ENCODE data around the gene TIGD3. TPM values are rescaled to one million over a fixed set of nuclear protein-coding genes. Genes with fewer than 3 reads are reported as not detected.
A peak's percentile ranks its signal among the peaks of the same experiment; 100 is the strongest.

TIGD3 gene
- total RNA-seq, 1 experiment from 2014 or later = 1.3 TPM

DNA sequence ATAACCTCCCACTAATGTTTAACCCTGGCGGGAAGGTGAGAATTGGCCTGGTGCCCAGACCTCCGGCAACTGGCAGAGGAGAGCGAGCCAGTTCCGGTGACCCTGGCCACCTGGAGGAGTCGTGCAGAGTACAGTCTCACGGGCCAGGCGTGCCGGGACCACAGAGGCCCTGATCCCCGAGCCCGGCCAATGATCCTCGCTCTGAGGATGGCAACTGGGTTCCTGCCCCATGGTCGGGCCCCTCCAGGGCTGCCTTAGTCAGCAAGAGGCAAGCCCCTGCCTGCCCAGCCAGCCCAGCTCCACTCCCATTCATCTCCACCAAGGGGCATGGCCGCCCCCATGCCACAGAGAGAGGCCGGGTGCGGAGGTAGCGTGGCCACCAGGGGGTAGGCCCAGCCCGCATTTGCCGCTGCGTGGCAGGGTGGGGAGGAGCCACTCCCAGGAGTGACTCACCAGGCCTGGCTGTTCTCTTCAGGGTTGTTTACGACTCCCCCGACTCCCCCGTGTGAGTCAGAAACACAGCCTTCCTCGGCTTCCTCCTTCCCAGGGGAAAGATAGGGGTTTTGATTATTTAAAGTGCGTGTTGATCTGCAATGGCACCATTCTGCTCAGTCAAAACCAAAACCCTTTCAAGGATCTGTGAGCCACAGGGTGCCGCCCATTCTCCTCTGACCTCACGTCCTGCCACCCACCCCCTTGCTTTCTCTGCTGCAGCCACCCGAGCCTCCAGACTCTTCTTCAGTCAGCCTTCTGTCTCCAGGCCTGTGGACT lies 27.7 kb downstream of the TIGD3 start, which contains the start of gene SLC25A45:
TSS of gene SLC25A45 (minus strand) at position 614 of the 771 bp plus-strand sequence. CDS start 695 bp downstream, outside the sequence.
- CTCF ChIA-PET = interaction anchor here (0.6 to 0.8 kb wide), 4 partner anchors 11 to 125 kb away, joined by 3 to 5 read pairs (median 3); no protein-coding TSS in a partner anchor

DNA sequence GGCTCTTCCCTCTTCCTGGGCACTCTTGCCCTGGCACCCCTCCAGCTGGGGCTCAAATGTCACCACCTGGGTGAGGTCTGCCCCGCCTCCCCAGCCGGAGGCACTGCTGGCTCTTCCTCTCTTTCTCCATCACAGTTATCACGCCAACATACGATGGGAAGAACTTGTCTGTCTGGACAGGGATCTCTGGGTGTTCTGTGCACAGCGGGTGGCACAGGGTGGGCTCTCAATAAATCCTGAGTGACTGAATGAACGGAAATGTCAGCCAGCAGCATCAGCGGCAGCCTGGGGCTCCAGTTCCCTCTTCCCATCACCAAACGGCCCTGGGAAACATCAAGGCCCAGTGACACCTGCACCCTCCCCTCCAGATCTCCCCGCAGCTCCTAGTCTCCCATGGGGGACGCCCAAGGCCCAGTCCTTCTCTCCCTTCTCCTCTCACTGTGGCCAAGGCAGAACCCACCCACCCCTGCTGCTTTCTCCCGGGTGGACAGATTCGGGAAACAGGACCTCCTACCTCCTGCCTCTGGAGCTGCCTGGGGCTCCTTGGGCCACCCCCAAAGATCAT lies 28.3 kb downstream of the TIGD3 start:
- no peaks in the 10 kb centered on the region for H3K9me2 ChIP-seq (replicated peaks; ENCODE audit: low read length)
- ATAC-seq = no peak
- peaks cover 13% of the 10 kb centered on the region for H3F3A ChIP-seq (ENCODE audit: low read length, unreplicated experiment)
- H3K79me2 ChIP-seq (ENCODE audit: low read length) = peaks cover 14% of the 10 kb centered on the region
- ChIA-PET POLR2A (ENCODE audit: unreplicated experiment) (interaction anchor here (0.6 to 1.5 kb wide), 6 partner anchors 33 to 125 kb away, joined by 3 to 5 read pairs (median 4); partner anchors contain the start of gene NEAT1), CTCF (no interaction called here)
- no peak for TF ChIP-seq EZH2phosphoT487 (IDR thresholded peaks at IDR 0.05; ENCODE audit: borderline replicate concordance, low read length)
- TF ChIP-seq EZH2 (IDR thresholded peaks at IDR 0.05; ENCODE audit: low read length, unreplicated experiment) = no peak
- TF ChIP-seq, protein P1, sequence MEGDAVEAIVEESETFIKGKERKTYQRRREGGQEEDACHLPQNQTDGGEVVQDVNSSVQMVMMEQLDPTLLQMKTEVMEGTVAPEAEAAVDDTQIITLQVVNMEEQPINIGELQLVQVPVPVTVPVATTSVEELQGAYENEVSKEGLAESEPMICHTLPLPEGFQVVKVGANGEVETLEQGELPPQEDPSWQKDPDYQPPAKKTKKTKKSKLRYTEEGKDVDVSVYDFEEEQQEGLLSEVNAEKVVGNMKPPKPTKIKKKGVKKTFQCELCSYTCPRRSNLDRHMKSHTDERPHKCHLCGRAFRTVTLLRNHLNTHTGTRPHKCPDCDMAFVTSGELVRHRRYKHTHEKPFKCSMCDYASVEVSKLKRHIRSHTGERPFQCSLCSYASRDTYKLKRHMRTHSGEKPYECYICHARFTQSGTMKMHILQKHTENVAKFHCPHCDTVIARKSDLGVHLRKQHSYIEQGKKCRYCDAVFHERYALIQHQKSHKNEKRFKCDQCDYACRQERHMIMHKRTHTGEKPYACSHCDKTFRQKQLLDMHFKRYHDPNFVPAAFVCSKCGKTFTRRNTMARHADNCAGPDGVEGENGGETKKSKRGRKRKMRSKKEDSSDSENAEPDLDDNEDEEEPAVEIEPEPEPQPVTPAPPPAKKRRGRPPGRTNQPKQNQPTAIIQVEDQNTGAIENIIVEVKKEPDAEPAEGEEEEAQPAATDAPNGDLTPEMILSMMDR (conservative IDR thresholded peaks at IDR 0.05; ENCODE audit: low read depth, low read length) = no peak
- H3K9me3 ChIP-seq (ENCODE audit: low read length) = no peaks in the 10 kb centered on the region
- no peaks in the 10 kb centered on the region for H3K27me3 ChIP-seq (ENCODE audit: low read length)
- H3K4me3 ChIP-seq (ENCODE audit: low read length) = peak overlapping the region; percentile 55
- DNase-seq = peak; percentile 95
- intact Hi-C loops (cut with micrococcal nuclease) = loop anchor here (1.0 kb wide), 2 partner anchors 17 to 38 kb away; no protein-coding TSS in a partner anchor
- no peak overlapping the region for H2AFZ ChIP-seq (ENCODE audit: low read length)
- peak overlapping the region; percentile 95 for H3K9ac ChIP-seq (ENCODE audit: low read length)
- no peaks in the 10 kb centered on the region for H3K36me3 ChIP-seq (ENCODE audit: low read depth, low read length)
- H3K27ac ChIP-seq (ENCODE audit: low read length) = peak overlapping the region; percentile 98
- H4K20me1 ChIP-seq (ENCODE audit: low read length) = no peaks in the 10 kb centered on the region
- peak overlapping the region; percentile 79 for H3K4me2 ChIP-seq (ENCODE audit: low read length)
- BruUV-seq (replicated peaks) = TSS peak; percentile 60
- H3K4me1 ChIP-seq (ENCODE audit: insufficient read depth, low read length) = peaks cover 63% of the 10 kb centered on the region

More for the DNA sequence above, 27.7 kb downstream of the TIGD3 start, which contains the start of gene SLC25A45:
- Histone ChIP-seq H3K9me3 (ENCODE audit: low read length) (no peaks in the 10 kb centered on the region), H3F3A (ENCODE audit: low read length, unreplicated experiment) (peaks cover 13% of the 10 kb centered on the region), H3K4me3 (ENCODE audit: low read length) (peak within 1 kb of the TSS; percentile 55), H3K27me3 (ENCODE audit: low read length) (no peaks in the 10 kb centered on the region), H3K9ac (ENCODE audit: low read length) (peak within 1 kb of the TSS; percentile 95), H3K36me3 (ENCODE audit: low read depth, low read length) (no peaks in the 10 kb centered on the region), H3K4me1 (ENCODE audit: insufficient read depth, low read length) (peaks cover 57% of the 10 kb centered on the region), H3K9me2 (replicated peaks; ENCODE audit: low read length) (no peaks in the 10 kb centered on the region), H3K79me2 (ENCODE audit: low read length) (peaks cover 8% of the 10 kb centered on the region), H3K4me2 (ENCODE audit: low read length) (peak within 1 kb of the TSS; percentile 79), H4K20me1 (ENCODE audit: low read length) (no peaks in the 10 kb centered on the region), H3K27ac (ENCODE audit: low read length) (peak within 1 kb of the TSS; percentile 98), H2AFZ (ENCODE audit: low read length) (peak within 1 kb of the TSS; percentile 7; the same call in 1 of the 2 replicates)
- TSS peak; percentile 23 for BruUV-seq (replicated peaks)
- intact Hi-C loops (cut with micrococcal nuclease) = loop anchor here (1.0 kb wide), 2 partner anchors 16 to 39 kb away; no protein-coding TSS in a partner anchor
- TF ChIP-seq EZH2 (IDR thresholded peaks at IDR 0.05; ENCODE audit: low read length, unreplicated experiment) (no peak), EZH2phosphoT487 (IDR thresholded peaks at IDR 0.05; ENCODE audit: borderline replicate concordance, low read length) (peak; percentile 91)
- TF ChIP-seq, protein P1 (conservative IDR thresholded peaks at IDR 0.05; ENCODE audit: low read depth, low read length) = peak; percentile 82
- ATAC-seq (peak; percentile 78), DNase-seq (peak; percentile 99)
- POLR2A ChIA-PET (ENCODE audit: unreplicated experiment) = interaction anchor here (0.6 to 1.5 kb wide), 6 partner anchors 35 to 126 kb away, joined by 3 to 18 read pairs (median 4); partner anchors contain the start of gene NEAT1
